NCI-H1092 treated with DMSO at 0.1 percent for 48 hours (cell line): ENCODE measurements around the gene TRAM1L1.

Experiments
- DNase-seq: peaks from one replicate; lab custom pipeline; 2025; lab: John Stamatoyannopoulos, UW

The TRAM1L1 gene

DNA sequence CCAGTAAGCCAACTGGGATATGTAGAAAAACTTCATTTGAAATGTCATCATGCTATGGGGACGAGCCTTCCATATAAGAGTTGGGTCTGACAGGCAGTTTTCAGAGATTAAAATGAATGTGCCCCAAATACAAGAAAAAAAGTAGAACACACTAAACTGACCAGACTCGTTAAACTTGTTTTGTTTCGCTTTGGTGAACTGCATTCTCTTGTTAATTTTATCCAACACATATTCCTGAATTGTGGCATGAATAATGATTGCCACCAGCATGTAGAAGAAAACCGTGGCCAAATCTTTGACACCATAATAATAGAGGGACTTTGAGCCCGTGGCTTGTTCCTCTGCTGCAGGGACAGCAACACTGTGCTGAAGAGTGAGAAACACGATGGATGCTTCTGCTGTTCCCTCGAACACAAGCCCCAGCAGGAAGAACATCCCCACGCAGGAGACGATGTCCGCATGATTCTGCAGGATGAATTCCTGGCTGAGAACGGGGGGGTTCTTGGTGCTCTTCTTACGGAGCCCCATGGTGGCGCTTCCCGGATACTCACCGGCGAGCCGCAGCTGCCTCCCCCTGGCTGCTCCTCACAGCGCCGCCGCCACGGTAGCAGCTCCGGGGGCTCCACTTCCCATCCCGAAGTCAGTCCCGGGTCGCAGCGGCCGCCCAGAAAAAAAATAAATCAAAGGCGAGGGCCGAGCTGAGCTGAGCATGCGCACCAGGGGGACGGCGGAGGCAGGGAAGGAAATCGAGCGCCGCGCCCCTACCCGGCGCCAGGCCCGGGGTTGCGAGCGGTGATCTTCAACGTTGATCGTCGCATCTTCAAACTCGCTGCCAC, at the start of gene TRAM1L1:
Gene TRAM1L1, minus strand, starts transcription at position 711 of the 836 bp plus-strand sequence. Its CDS starts 183 bp downstream, at position 528.
- no peak for DNase-seq

DNA sequence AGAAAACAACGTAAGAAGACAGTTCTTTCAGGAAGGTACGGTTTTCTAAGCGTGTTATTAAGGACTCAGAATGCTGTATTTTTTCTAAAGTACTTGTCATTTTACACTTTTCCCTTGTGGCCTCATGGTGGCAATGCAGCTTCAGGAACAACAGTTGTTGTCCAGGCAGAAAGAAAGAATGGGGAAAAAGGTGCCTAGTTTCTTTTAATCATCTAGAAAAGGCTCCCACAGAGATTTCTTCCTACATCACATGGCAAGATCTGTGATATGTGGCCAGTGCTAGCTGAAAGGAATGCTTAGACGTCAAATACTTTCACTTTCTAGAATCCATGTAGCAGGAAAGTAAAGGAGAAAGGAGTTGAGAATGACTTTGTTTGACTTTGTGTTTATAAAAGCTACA, 49.0 kb upstream of the TRAM1L1 start:
- no peak for DNase-seq

DNA sequence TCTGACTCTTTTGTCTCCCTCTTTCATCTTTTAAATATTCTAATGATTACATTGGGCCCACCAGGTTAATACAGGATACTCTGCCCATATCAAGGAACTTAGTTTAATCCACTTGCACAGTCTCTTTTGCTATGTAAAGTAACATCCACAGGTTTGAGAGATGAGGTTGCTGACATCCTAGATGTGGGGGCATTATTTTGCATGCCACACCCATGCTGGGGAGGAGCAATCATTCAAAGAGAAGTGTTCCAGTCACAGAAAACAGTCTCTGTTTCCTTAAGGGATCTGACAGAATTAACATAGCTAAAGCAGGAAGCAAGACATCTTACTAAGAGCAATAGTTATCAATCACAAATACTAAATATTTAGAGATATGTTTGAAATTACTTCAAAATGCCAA, 11.5 kb upstream of the TRAM1L1 start:
- no peak for DNase-seq

DNA sequence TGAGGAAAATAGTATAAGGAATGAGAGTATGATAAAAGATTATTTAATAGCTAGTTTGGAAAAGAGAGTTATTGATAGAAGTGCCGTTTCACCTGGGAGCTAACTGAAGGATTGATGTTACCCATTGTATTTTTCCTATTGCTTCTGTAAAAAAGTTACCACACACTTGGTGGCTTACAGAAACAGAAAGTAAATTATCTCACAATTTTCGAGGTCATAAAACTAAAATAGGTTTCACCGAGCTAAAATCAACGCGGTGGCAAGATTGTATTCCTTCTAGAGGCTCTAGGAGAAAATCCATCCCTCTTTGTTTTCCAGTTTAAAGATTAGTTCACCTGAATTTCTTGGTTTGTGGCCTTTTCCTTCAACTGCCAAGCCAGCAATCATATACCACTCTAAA, 11.1 kb upstream of the TRAM1L1 start:
- DNase-seq, result no peak

DNA sequence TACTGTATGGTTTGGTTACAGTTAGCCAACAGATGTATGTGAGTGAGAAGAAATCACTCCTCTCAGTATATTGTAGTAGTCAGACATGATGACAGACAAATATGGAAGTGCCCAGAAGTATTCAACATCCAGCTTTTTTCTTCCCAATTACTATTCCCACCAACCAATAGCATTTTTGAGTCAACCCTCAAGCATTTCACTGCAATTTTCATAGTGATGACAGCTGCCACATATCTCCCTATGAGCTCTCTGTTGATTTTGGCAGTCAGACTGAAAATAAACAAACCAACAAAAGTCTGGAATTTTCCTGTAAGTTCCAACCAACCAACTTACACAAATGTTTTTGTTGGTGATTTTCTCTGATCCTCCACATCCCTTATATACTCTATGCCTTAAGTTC, 8.2 kb upstream of the TRAM1L1 start:
- DNase-seq, result no peak

DNA sequence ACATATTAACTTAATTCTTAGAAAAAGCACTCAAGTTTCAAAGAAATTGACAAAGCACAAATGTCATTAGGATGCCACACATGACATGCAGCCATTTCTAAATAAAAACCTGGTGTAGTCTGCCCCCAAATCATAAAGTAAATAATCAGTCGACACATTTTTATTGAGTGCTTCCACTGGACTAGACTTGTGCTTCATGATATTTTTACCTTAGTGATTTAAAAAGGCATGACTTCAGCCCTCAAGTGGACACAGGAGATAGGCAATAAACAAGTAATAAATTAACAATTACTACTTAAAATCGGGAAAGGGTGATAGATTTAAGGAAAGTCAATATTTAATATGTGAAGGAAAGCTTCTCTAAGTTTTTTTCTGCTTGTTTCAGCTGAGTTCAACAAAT, 7.6 kb downstream of the TRAM1L1 start:
- DNase-seq, result no peak

DNA sequence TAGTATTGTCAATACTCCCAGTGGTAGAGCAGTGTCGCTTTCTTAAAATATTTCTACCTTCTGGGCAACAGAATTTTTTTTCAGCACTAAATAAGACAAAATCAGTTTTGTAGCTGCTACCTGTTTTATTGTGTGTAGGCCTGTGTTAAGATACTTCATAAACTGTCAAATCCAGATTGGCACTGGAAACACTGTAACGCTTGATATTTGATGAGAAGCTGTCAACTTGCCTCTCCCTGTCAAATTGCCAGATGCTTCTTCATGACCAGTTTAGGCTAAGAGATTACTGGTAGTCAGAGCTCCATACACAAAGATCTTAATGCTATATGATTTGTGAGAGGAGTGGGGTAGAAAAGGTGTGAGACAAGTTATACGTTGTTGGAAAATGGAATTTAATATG, 17.3 kb downstream of the TRAM1L1 start:
- DNase-seq, result no peak

DNA sequence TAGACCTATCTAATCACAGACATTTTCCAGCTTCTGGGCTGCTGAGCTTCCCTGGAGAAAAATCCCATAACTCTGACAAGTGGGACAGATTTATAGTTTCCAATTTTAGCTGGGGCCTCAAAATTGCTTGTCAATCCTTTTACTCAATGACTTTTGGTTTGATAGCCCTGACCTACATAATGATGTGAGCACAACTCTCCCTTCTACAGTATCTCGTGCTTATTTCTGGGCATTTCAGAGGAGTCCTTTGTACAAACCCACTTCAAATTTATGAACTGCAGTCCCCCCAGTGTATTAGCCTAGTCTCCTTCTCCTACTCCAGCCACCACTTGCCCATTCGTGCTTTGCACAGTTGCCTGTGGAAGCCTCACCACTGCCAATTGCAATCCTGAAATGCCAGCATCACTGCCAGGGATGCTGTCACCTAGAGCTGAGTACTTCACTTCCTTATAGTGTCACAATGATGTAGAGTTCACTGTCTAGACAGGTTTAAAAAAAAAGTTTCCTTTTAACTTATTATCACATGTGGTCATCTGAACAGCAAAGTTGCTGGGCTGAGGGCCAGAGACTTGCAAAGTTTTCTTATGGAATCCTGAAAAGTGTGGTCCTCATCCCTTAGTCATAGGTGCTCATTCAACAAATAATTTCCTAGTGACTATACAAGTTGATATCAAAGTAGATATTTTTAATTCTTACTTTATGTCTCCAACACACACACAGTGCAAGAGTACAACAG, 21.2 kb downstream of the TRAM1L1 start:
- DNase-seq, result no peak

DNA sequence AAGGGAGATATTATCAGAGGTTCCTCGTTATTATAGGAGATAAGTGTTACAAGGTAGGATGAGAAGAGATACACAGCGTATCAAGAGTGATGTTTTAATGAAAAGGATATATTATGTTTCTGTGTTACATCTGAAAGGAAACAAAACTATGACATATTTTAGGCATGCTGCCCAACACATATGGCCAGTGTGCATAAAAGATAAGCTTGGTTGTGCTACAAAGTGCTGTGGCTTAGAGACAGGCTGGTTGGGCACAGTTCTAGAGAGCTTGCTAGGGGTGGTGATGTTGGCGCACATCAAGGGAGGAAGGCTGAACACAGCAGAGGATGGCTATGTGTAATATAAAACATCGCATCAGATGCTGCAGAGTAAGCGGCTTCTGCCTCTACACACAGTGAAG, 42.4 kb downstream of the TRAM1L1 start:
- DNase-seq, result no peak
